HepG2 (cell line): ENCODE results near the gene OSBPL2. TPM values are rescaled to one million over a fixed set of nuclear protein-coding genes. Genes with fewer than 3 reads are reported as not detected.

Experiments
- ETV6 ChIP-seq: sonication (generic); formaldehyde crosslinking; conservative IDR thresholded peaks from 2 replicates; pipeline ENCODE4 v1.4.0; 2020; ENCODE audit warnings: missing genetic modification reagents
- TEAD3 ChIP-seq: optimal IDR thresholded peaks from 2 replicates; pipeline ENCODE3; 2016; ENCODE audit warnings: borderline replicate concordance
- ZNF724P ChIP-seq: sonication (generic); formaldehyde crosslinking; IDR thresholded peaks from 2 replicates; pipeline ENCODE4 v1.8.0; 2022; ENCODE audit warnings: missing genetic modification reagents, borderline replicate concordance
- polyA plus RNA-seq, 8 experiments: library from polyadenylated mRNA; depleted of rRNA in 3 of 8; stranded (reverse) in 7 of 8; unstranded in 1 of 8; fragments of >200 nt; fragmentation: Illumina TruSeq in 4 of 8; extraction: Trizol in 4 of 8; gene quantifications; 2 replicates each; pipeline versions ENCODE4 v1.2.1 to v1.2.3, GENCODE V29; 2011 to 2016; ENCODE audit warnings: low read depth in 4 of 8, missing spikeins in 1 of 8, mixed read lengths in 1 of 8; ENCODE audit not compliant: insufficient read depth in 1 of 8
- total RNA-seq, 5 experiments: library from RNA; depleted of rRNA; stranded (reverse); fragments of >200 nt; fragmentation: Illumina TruSeq; extraction: Trizol; gene quantifications; 2 replicates each; pipeline ENCODE4 v1.2.3, GENCODE V29; 2016; ENCODE audit warnings: low read depth in 1 of 5
- TF ChIP-seq, protein P1 (sequence below), 2 experiments: sonication (generic) in 1 of 2; formaldehyde crosslinking in 1 of 2; IDR thresholded peaks; 2 replicates each; pipeline versions ENCODE4 v1.6.1 to v1.9.0; 2014 to 2022; ENCODE audit warnings: antibody characterized with exemption in 1 of 2, borderline replicate concordance in 1 of 2, inconsistent platforms in 1 of 2, low read depth in 1 of 2, missing genetic modification reagents in 1 of 2

Gene OSBPL2
- total and polyA plus RNA-seq, 2 of the 13 experiments (the other 11 are each of a cell fraction or from before 2014, with no cell fraction given), result 18.5 to 37.4 TPM

DNA sequence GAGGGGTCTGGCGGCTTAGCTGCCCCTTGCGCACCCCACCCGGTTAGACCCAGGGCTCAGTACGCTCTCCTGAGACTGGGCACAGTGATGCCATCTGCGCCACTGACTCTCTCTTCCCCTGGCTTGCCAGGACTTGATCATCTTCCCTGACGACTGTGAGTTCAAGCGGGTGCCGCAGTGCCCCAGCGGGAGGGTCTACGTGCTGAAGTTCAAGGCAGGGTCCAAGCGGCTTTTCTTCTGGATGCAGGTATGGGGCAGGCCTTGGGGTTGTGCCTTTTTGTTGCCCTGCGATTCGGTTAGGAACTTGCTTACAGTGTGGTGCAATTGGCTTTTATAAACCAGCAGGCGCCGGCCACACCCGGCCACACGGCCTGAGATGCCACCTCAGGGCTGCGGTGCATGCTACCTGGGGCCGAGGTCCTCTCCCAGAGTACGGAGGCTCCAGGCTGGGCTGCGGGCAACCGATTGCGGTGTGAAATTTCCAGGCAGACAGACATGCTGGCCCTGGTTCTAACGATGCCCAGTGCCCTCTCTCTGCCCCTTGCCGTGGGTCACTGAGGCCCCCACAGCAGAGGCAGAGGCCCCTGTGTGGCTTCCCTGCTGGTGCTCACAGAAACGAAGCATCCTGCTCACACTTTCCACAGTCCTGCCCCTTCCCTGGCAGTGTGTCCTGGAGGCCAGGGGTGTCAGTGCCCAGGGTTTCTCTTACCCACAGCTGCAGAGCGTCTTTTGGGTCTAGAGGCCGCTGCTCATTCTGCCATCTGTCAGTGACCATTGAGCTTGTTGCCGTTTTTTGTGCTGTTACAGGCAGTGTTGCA is 66.2 kb downstream of the OSBPL2 start (continued):
- TF ChIP-seq, protein P1, sequence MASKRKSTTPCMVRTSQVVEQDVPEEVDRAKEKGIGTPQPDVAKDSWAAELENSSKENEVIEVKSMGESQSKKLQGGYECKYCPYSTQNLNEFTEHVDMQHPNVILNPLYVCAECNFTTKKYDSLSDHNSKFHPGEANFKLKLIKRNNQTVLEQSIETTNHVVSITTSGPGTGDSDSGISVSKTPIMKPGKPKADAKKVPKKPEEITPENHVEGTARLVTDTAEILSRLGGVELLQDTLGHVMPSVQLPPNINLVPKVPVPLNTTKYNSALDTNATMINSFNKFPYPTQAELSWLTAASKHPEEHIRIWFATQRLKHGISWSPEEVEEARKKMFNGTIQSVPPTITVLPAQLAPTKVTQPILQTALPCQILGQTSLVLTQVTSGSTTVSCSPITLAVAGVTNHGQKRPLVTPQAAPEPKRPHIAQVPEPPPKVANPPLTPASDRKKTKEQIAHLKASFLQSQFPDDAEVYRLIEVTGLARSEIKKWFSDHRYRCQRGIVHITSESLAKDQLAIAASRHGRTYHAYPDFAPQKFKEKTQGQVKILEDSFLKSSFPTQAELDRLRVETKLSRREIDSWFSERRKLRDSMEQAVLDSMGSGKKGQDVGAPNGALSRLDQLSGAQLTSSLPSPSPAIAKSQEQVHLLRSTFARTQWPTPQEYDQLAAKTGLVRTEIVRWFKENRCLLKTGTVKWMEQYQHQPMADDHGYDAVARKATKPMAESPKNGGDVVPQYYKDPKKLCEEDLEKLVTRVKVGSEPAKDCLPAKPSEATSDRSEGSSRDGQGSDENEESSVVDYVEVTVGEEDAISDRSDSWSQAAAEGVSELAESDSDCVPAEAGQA (IDR thresholded peaks at IDR 0.05; ENCODE audit: low read depth), result peak; percentile 56; the same call in 1 of the 2 replicates
- TF ChIP-seq, protein P1 (CRISPR knock-in tag; IDR thresholded peaks at IDR 0.05; ENCODE audit: borderline replicate concordance), result no peak
- TF ChIP-seq ZNF724P (CRISPR knock-in tag), result 0 out of 2 replicates have a peak, but pooled peaks have one; percentile 13
- peak; percentile 45; the same call in 1 of the 2 replicates for TF ChIP-seq ETV6 (CRISPR knock-in tag)
- TF ChIP-seq TEAD3 (CRISPR knock-in tag), result peak; percentile 68
- TF ChIP-seq, all 625 proteins: peak for 64
